Thymus (tissue), 11 donors: ENCODE results near the gene MIA. TPM values are rescaled to one million over a fixed set of nuclear protein-coding genes. Genes with fewer than 3 reads are reported as not detected.
"Not testable (repeated sequence)": the region's sequence is repeated elsewhere in the genome, so short reads cannot be mapped to it uniquely, and the experiment has no call there.

Experiments
- DNase-seq, 9 donors: peaks; one replicate each; pipeline ENCODE4 v3.0.0-alpha.2; 2013; ENCODE audit warnings: low spot score in 9 of 9, low read depth in 6 of 9, missing footprints in 1 of 9
- H3K27ac ChIP-seq, 2 donors: one replicate each; pipeline ENCODE4 v1.5.1; 2013; ENCODE audit warnings: control low read depth in 1 of 2, low read depth in 1 of 2, low read length in 1 of 2, mild to moderate bottlenecking in 1 of 2, moderate library complexity in 1 of 2
- H3K27me3 ChIP-seq, 2 donors: one replicate each; pipeline ENCODE4 v1.5.1; 2013; ENCODE audit warnings: low read length in 1 of 2; ENCODE audit not compliant: control insufficient read depth in 2 of 2, insufficient read depth in 1 of 2
- H3K36me3 ChIP-seq, 2 donors: one replicate each; pipeline ENCODE4 v1.5.1; 2013; ENCODE audit warnings: low read length in 1 of 2, mild to moderate bottlenecking in 1 of 2, moderate library complexity in 1 of 2; ENCODE audit not compliant: control insufficient read depth in 2 of 2, insufficient read depth in 2 of 2
- H3K4me1 ChIP-seq, 2 donors: one replicate each; pipeline ENCODE4 v1.5.1; 2013; ENCODE audit warnings: low read length in 2 of 2; ENCODE audit not compliant: control insufficient read depth in 2 of 2, insufficient read depth in 2 of 2
- H3K4me3 ChIP-seq, 2 donors: one replicate each; pipeline ENCODE4 v1.5.1; 2013; ENCODE audit warnings: low read length in 2 of 2, control low read depth in 1 of 2, mild to moderate bottlenecking in 1 of 2
- H3K9me3 ChIP-seq, 2 donors: one replicate each; pipeline ENCODE4 v1.5.1; 2013; ENCODE audit warnings: low read length in 1 of 2, mild to moderate bottlenecking in 1 of 2; ENCODE audit not compliant: control insufficient read depth in 2 of 2, insufficient read depth in 1 of 2
- WGBS: extraction: QIAGEN DNeasy Blood & Tissue Kit; methylation state at CpG from one replicate; pipeline ENCODE4 v1.1.7; 2013; 5-methylcytosine and 5-hydroxymethylcytosine counted together
- polyA plus RNA-seq: library from polyadenylated mRNA; stranded (reverse); fragments of 200-250 nt; gene quantifications from one replicate; pipeline ENCODE4 v1.2.3, GENCODE V29; 2013
- total RNA-seq: library from RNA; stranded (reverse); fragments of 120-200 nt; gene quantifications from one replicate; pipeline ENCODE4 v1.2.4, GENCODE V29; 2013
- donor health status: healthy.

Gene MIA
- total and polyA plus RNA-seq, 2 donors = 3.8 to 38.7 TPM

GRCh38 chr19:40810649-40811408 is 35.5 kb downstream of the MIA start:
- WGBS = 6% methylated on average over 64 of the region's 65 CpGs
- Histone ChIP-seq H3K4me1 (peaks cover 17 to 36% of the 10 kb centered on the region in 2 donors), H3K36me3 (peaks cover 23 to 31% of the 10 kb centered on the region in 2 donors), H3K4me3 (peak overlapping the region; percentile 29 to 41), H3K27me3 (peaks cover 15 to 54% of the 10 kb centered on the region in 2 donors)
- H3K9me3 ChIP-seq, H3K27ac ChIP-seq: not testable (repeated sequence)
- DNase-seq = peak in 1 of 9 donors; percentile 28

GRCh38 chr19:40811478-40812341 is 36.4 kb downstream of the MIA start:
- Histone ChIP-seq H3K27me3 (peaks cover 15 to 55% of the 10 kb centered on the region in 2 donors), H3K4me1 (peaks cover 9 to 27% of the 10 kb centered on the region in 2 donors), H3K36me3 (peaks cover 23 to 31% of the 10 kb centered on the region in 2 donors), H3K4me3 (peak overlapping the region; percentile 29 to 41), H3K27ac (no peak overlapping the region), H3K9me3 (no peaks in the 10 kb centered on the region)
- WGBS = 2% methylated on average over 35 of the region's 35 CpGs
- DNase-seq = peak in 1 of 9 donors; percentile 41

- not testable (repeated sequence) for H3K27ac ChIP-seq, DNase-seq, H3K4me3 ChIP-seq, H3K9me3 ChIP-seq
- Histone ChIP-seq H3K27me3 (peaks cover 15 to 55% of the 10 kb centered on the region in 2 donors), H3K4me1 (peaks cover 5 to 18% of the 10 kb centered on the region in 2 donors), H3K36me3 (peaks cover 18 to 24% of the 10 kb centered on the region in 2 donors)
- WGBS = 89% methylated on average over 7 of the region's 7 CpGs
These were observed 37.2 kb downstream of the MIA start for GRCh38 chr19:40812571-40812970.

GRCh38 chr19:40813182-40813581 is 37.9 kb downstream of the MIA start:
- no peaks in the 10 kb centered on the region for H3K9me3 ChIP-seq
- H3K4me3 ChIP-seq = no peak overlapping the region
- H3K4me1 ChIP-seq = peaks cover 5 to 18% of the 10 kb centered on the region in 2 donors
- peaks cover 12 to 18% of the 10 kb centered on the region in 2 donors for H3K36me3 ChIP-seq
- H3K27me3 ChIP-seq = peaks cover 15 to 55% of the 10 kb centered on the region in 2 donors
- 79% methylated on average over 4 of the region's 4 CpGs for WGBS
- DNase-seq = no peak
- no peak overlapping the region for H3K27ac ChIP-seq

- no peak overlapping the region for H3K27ac ChIP-seq
- no peak for DNase-seq
- 88% methylated on average over 4 of the region's 4 CpGs for WGBS
- H3K4me3 ChIP-seq = no peak overlapping the region
- H3K36me3 ChIP-seq = no peaks in the 10 kb centered on the region
- peaks cover 15 to 50% of the 10 kb centered on the region in 2 donors for H3K27me3 ChIP-seq
- peaks cover 10 to 20% of the 10 kb centered on the region in 2 donors for H3K4me1 ChIP-seq
- H3K9me3 ChIP-seq = no peaks in the 10 kb centered on the region
These were observed 39.9 kb downstream of the MIA start for GRCh38 chr19:40815223-40815622.

- DNase-seq = peak in 1 of 9 donors; percentile 53
- not testable (repeated sequence) for H3K4me3 ChIP-seq, H3K9me3 ChIP-seq, H3K36me3 ChIP-seq, H3K4me1 ChIP-seq, H3K27ac ChIP-seq
- WGBS = 24% methylated on average over 36 of the region's 36 CpGs
- H3K27me3 ChIP-seq = peaks cover 0 to 17% of the 10 kb centered on the region in 2 donors
These were observed 43.4 kb downstream of the MIA start for GRCh38 chr19:40818480-40819399.

- 43% methylated on average over 6 of the region's 6 CpGs for WGBS
- not testable (repeated sequence) for H3K36me3 ChIP-seq, H3K9me3 ChIP-seq, H3K4me1 ChIP-seq, H3K27me3 ChIP-seq, H3K4me3 ChIP-seq
- peak in 2 of 9 donors; percentile 56 to 67 for DNase-seq
- peak overlapping the region in 1 of 2 donors; percentile 18 for H3K27ac ChIP-seq
These were observed 44.3 kb downstream of the MIA start for GRCh38 chr19:40819479-40820234.

- no peak for DNase-seq
- 94% methylated on average over 22 of the region's 22 CpGs for WGBS
These were observed 46.8 kb downstream of the MIA start for GRCh38 chr19:40822161-40822560.

More at GRCh38 chr19:40822161-40822560, 46.8 kb downstream of the MIA start:
- Histone ChIP-seq H3K36me3 (peaks cover 0 to under 1% of the 10 kb centered on the region in 2 donors), H3K4me3 (no peak overlapping the region), H3K9me3 (no peaks in the 10 kb centered on the region), H3K4me1 (peaks cover 4 to 5% of the 10 kb centered on the region in 2 donors), H3K27me3 (no peaks in the 10 kb centered on the region), H3K27ac (no peak overlapping the region)
